ENCODE measurements around the gene CTDSP2. TPM values are rescaled to one million over a fixed set of nuclear protein-coding genes. Genes with fewer than 3 reads are reported as not detected.

Gene CTDSP2
- total and polyA plus RNA-seq, 2 of the 8 experiments (the other 6 are each of a cell fraction or from before 2014, with no cell fraction given) = 71.3 to 91.7 TPM

DNA sequence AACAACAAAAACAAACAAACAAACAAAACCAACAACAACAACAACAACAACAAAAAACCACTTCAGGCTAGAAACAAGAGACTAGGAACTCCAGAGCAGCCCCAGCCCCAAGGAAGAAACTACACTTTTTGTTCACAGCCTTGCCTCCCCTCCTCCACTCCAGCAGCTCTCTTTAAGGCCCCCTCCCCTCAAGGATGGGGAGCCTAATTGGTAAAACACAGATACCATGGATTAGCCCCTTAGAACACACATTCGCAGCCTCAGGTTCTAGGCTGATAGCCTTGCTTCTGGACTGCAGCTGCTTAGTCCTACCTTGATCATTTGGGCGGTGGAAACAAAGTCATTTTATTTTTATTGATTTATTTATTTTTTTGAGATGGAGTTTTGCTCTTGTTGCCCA, 16.1 kb downstream of the CTDSP2 start:
- Histone ChIP-seq H2BK5ac (ENCODE audit: low read depth, low read length) (no peak overlapping the region), H3K36me3 (ENCODE audit: control insufficient read depth in 2 of 4, insufficient read depth in 4 of 4, low read length in 3 of 4) (peaks cover 7 to 40% (median 34%) of the 10 kb centered on the region in 4 experiments), H4K5ac (ENCODE audit: insufficient read length, low read depth, low read length) (no peak overlapping the region), H3K27ac (ENCODE audit: low read depth, low read length) (no peak overlapping the region), H2BK20ac (ENCODE audit: low read length) (no peak overlapping the region), H4K8ac (ENCODE audit: extremely low read depth, insufficient read depth, low read length) (no peak overlapping the region), H2BK12ac (ENCODE audit: low read depth, low read length) (no peak overlapping the region), H3K4me1 (replicated peaks in 1 of 4; ENCODE audit: control insufficient read depth in 3 of 4, insufficient read depth in 4 of 4, low read length in 3 of 4) (peaks cover 7 to 26% (median 15%) of the 10 kb centered on the region in 4 experiments), H2BK15ac (ENCODE audit: low read length) (no peak overlapping the region), H2BK120ac (replicated peaks; ENCODE audit: low read depth, low read length) (no peak overlapping the region), H4K91ac (replicated peaks; ENCODE audit: insufficient read length, low read length) (no peak overlapping the region), H3K23me2 (ENCODE audit: low read depth, low read length) (no peaks in the 10 kb centered on the region), H3K56ac (replicated peaks; ENCODE audit: insufficient read length, low read depth, low read length) (no peak overlapping the region), H3K79me2 (ENCODE audit: control insufficient read depth in 1 of 2, insufficient read depth in 2 of 2, low read length in 2 of 2) (peaks cover 3 to 59% of the 10 kb centered on the region in 2 experiments), H3K4me2 (ENCODE audit: insufficient read depth in 1 of 2, low read depth in 2 of 2, low read length in 2 of 2) (no peak overlapping the region), H3K23ac (ENCODE audit: insufficient read length) (no peak overlapping the region), H2AK5ac (ENCODE audit: low read depth, low read length) (no peak overlapping the region), H3K4me3 (ENCODE audit: extremely low read depth in 1 of 4, insufficient read depth in 2 of 4, low read depth in 3 of 4, low read length in 4 of 4) (no peak overlapping the region), H4K20me1 (replicated peaks in 1 of 2; ENCODE audit: control insufficient read depth in 1 of 2, insufficient read depth in 2 of 2, low read length in 2 of 2) (peaks cover 31 to 40% of the 10 kb centered on the region in 2 experiments), H2AFZ (ENCODE audit: low read length) (no peak overlapping the region), H3K79me1 (ENCODE audit: low read depth, low read length) (peaks cover 12% of the 10 kb centered on the region), H3K18ac (ENCODE audit: extremely low read depth, low read length) (no peak overlapping the region), H3K14ac (ENCODE audit: insufficient read length) (no peak overlapping the region), H3K9ac (replicated peaks in 1 of 4; ENCODE audit: extremely low read depth in 1 of 4, low read depth in 3 of 4, low read length in 3 of 4) (no peak overlapping the region), H3K9me3 (ENCODE audit: insufficient read depth in 2 of 2, low read depth in 1 of 2, low read length in 1 of 2) (no peaks in the 10 kb centered on the region), H3K4ac (replicated peaks; ENCODE audit: insufficient read length, low read depth, low read length) (no peak overlapping the region), H3K27me3 (replicated peaks in 1 of 4; ENCODE audit: control insufficient read depth in 3 of 4, extremely low read depth in 1 of 4, insufficient read depth in 3 of 4, low read length in 3 of 4) (no peaks in the 10 kb centered on the region)
- ChIA-PET POLR2A (ENCODE audit: partially characterized antibody) (interaction anchor here (1.1 to 2.2 kb wide), 5 partner anchors 12 to 58 kb away, joined by 3 to 18 read pairs (median 4); partner anchors contain the start of genes AVIL, EEF1AKMT3 and METTL1), CTCF (ENCODE audit: partially characterized antibody) (interaction anchor here (0.6 to 8.6 kb wide), 16 partner anchors 8 to 273 kb away, joined by 3 to 94 read pairs (median 4); partner anchors contain the start of genes AVIL and CTDSP2)
- FAIRE-seq = no peak
- 97% methylated on average over 2 of the region's 2 CpGs; no CpG with 5 or more reads in 1 of the 2 experiments for WGBS, 2 experiments (ENCODE audit: extremely low coverage in 1 of 2, insufficient coverage in 1 of 2, insufficient read length in 1 of 2, insufficient replicate concordance in 2 of 2, low coverage in 1 of 2, low lambda C conversion rate in 2 of 2, missing lambda C conversion rate in 1 of 2)
- DNase-seq (ENCODE audit: low read depth in 1 of 2, low spot score in 2 of 2) = no peak
- no peak for TF ChIP-seq BCL11A (IDR thresholded peaks at IDR 0.05; ENCODE audit: low read depth in 2 of 2, low read length in 2 of 2)
- TF ChIP-seq, protein P1, sequence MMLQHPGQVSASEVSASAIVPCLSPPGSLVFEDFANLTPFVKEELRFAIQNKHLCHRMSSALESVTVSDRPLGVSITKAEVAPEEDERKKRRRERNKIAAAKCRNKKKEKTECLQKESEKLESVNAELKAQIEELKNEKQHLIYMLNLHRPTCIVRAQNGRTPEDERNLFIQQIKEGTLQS (IDR thresholded peaks at IDR 0.05; ENCODE audit: insufficient read depth, low read depth, low read length) = no peak
- TF ChIP-seq CTBP2 (IDR thresholded peaks at IDR 0.05; ENCODE audit: borderline replicate concordance, insufficient read depth, insufficient read length, low read length) = no peak
- TF ChIP-seq RAD21 (IDR thresholded peaks at IDR 0.05 in 1 of 2, conservative IDR thresholded peaks at IDR 0.05 in 1 of 2; ENCODE audit: low read depth in 2 of 2, low read length in 2 of 2) = no peak
- TF ChIP-seq BRCA1 (IDR thresholded peaks at IDR 0.05; ENCODE audit: low read depth, low read length) = no peak
- no peak for TF ChIP-seq TAF7 (optimal IDR thresholded peaks at IDR 0.05; ENCODE audit: borderline replicate concordance, low read depth, low read length)
- no peak for TF ChIP-seq GTF2F1 (IDR thresholded peaks at IDR 0.05; ENCODE audit: borderline replicate concordance, low read depth, low read length)
- no peak for TF ChIP-seq CBX8 (IDR thresholded peaks at IDR 0.05; ENCODE audit: borderline replicate concordance, low read depth, low read length)
- TF ChIP-seq CHD2 (IDR thresholded peaks at IDR 0.05; ENCODE audit: low read length) = no peak
- no peak for TF ChIP-seq TCF12 (IDR thresholded peaks at IDR 0.05; ENCODE audit: low read depth, low read length)
- no peak for TF ChIP-seq POLR2AphosphoS5 (IDR thresholded peaks at IDR 0.05; ENCODE audit: low read depth, low read length)
- no peak for TF ChIP-seq RFX5 (IDR thresholded peaks at IDR 0.05; ENCODE audit: borderline replicate concordance, low read depth, low read length)
- TF ChIP-seq MAFK (IDR thresholded peaks at IDR 0.05; ENCODE audit: low read depth, low read length) = no peak

Measured in H1 (cell line).